WTC11 (cell line): ENCODE measurements around the gene CLBA1. TPM values are rescaled to one million over a fixed set of nuclear protein-coding genes. Genes with fewer than 3 reads are reported as not detected.

Experiments
- ATAC-seq: fragments of 200-7000 bp; cut with Tn5 transposase; 2 replicates; pipeline ENCODE4 v1.10.0; 2021; ENCODE audit warnings: mild to moderate bottlenecking, moderate library complexity
- CTCF ChIA-PET: fragments of 300-600 bp; sonication (Branson Sonifier 250); formaldehyde crosslinking; loops from one replicate; lab custom pipeline; 2021; ENCODE audit warnings: antibody characterized with exemption; lab: Charles Lee
- POLR2A ChIA-PET: fragments of 350-600 bp; sonication (Branson Sonifier 250); formaldehyde crosslinking; loops from one replicate; lab custom pipeline; 2021; ENCODE audit warnings: antibody characterized with exemption; lab: Charles Lee
- DNase-seq: peaks from one replicate; pipeline ENCODE4 v3.0.0; 2021; ENCODE audit warnings: low spot score
- H3K27ac Mint-ChIP-seq: 2 replicates; pipeline ENCODE4 v1.8.0; 2021; ENCODE audit warnings: mixed read lengths
- H3K27me3 Mint-ChIP-seq: 2 replicates; pipeline ENCODE4 v1.8.0; 2021; ENCODE audit warnings: low read depth, mild to moderate bottlenecking, moderate library complexity, mixed read lengths
- H3K36me3 Mint-ChIP-seq: 2 replicates; pipeline ENCODE4 v1.8.0; 2021; ENCODE audit warnings: mixed read lengths
- H3K4me1 Mint-ChIP-seq: 2 replicates; pipeline ENCODE4 v1.8.0; 2022; ENCODE audit warnings: mixed read lengths
- H3K4me3 Mint-ChIP-seq: 2 replicates; pipeline ENCODE4 v1.8.0; 2021; ENCODE audit warnings: mild to moderate bottlenecking, moderate library complexity, mixed read lengths
- H3K9me3 Mint-ChIP-seq: 2 replicates; pipeline ENCODE4 v1.8.0; 2021; ENCODE audit warnings: mixed read lengths
- CREB1 ChIP-seq: sonication (generic); formaldehyde crosslinking; IDR thresholded peaks from 2 replicates; pipeline ENCODE4 v1.8.0; 2023; ENCODE audit warnings: mild to moderate bottlenecking, missing genetic modification reagents
- E2F4 ChIP-seq: sonication (generic); formaldehyde crosslinking; IDR thresholded peaks from 2 replicates; pipeline ENCODE4 v1.8.1; 2022; ENCODE audit warnings: low read depth, mild to moderate bottlenecking, moderate library complexity, missing genetic modification reagents, borderline replicate concordance
- ELF4 ChIP-seq: sonication (generic); formaldehyde crosslinking; IDR thresholded peaks from 2 replicates; pipeline ENCODE4 v1.8.1; 2022; ENCODE audit warnings: low read depth, mild to moderate bottlenecking, moderate library complexity, missing genetic modification reagents
- FOXJ3 ChIP-seq: sonication (generic); formaldehyde crosslinking; IDR thresholded peaks from 2 replicates; pipeline ENCODE4 v1.9.0; 2021; ENCODE audit warnings: missing genetic modification reagents, mild to moderate bottlenecking, borderline replicate concordance
- HMGXB4 ChIP-seq: sonication (generic); formaldehyde crosslinking; IDR thresholded peaks from 2 replicates; pipeline ENCODE4 v1.8.1; 2023; ENCODE audit warnings: mild to moderate bottlenecking, moderate library complexity, missing genetic modification reagents
- JAZF1 ChIP-seq: fragments of 250-450 bp; sonication (Bioruptor Pico); IDR thresholded peaks from 2 replicates; pipeline ENCODE4 v1.9.0; 2021; ENCODE audit warnings: moderate library complexity, mild to moderate bottlenecking, inconsistent platforms
- ZBTB21 ChIP-seq: sonication (generic); formaldehyde crosslinking; IDR thresholded peaks from 2 replicates; pipeline ENCODE4 v1.8.1; 2023; ENCODE audit warnings: mild to moderate bottlenecking, missing genetic modification reagents, borderline replicate concordance
- ZNF232 ChIP-seq: sonication (generic); formaldehyde crosslinking; IDR thresholded peaks from 2 replicates; pipeline ENCODE4 v1.8.0; 2022; ENCODE audit warnings: mild to moderate bottlenecking, missing genetic modification reagents
- total RNA-seq: library from RNA; stranded (reverse); gene quantifications from 3 replicates; pipeline ENCODE4 v1.2.3, GENCODE V29; 2021
- TF ChIP-seq, protein P1 (sequence below): sonication (generic); formaldehyde crosslinking; IDR thresholded peaks from 2 replicates; pipeline ENCODE4 v1.8.0; 2023; ENCODE audit warnings: missing genetic modification reagents, mild to moderate bottlenecking, borderline replicate concordance
- TF ChIP-seq, protein P2 (sequence below): sonication (generic); formaldehyde crosslinking; IDR thresholded peaks from 2 replicates; pipeline ENCODE4 v1.8.0; 2022; ENCODE audit warnings: missing genetic modification reagents

Gene CLBA1
- total RNA-seq, 1 experiment from 2014 or later = 3.8 TPM

- ATAC-seq = no peak
- Mint-ChIP-seq H3K27ac (peak overlapping the region; percentile 85), H3K4me1 (no peaks in the 10 kb centered on the region)
Measured at GRCh38 chr14:105006831-105007592, 21.4 kb downstream of the CLBA1 start.

DNA sequence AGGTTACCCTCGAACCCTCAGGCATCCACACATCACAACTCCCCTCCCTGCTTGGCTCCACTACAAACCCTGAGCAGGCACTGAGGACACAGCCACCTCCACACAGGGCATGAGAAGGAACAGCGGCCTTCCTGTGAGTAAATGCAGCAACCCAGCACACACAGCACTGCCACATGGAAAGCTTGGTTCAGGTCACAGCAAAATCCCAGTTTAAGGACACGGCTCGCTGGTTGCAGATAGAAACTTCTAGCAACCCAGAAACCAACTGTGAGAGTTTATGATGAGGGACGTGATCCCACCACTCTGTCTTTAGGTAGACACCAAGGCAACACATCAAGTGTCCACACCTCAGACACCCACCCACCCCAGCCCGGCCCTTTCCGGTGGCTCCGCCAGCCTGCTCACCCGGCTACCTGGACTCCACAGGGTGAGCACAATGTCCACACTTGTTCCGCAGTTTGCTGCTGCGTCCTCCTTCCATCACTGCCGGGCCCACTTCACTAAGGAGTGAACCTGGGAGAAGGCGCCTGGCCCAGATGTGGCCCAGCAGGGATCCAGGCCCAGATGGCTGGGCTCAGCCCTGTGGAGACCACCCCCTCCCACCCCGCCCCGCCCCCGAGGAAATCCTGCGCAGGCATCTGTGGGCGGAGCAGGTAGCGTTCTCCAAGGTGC, 22.1 kb downstream of the CLBA1 start:
- H3K4me1 Mint-ChIP-seq = no peaks in the 10 kb centered on the region
- TF ChIP-seq, protein P1, sequence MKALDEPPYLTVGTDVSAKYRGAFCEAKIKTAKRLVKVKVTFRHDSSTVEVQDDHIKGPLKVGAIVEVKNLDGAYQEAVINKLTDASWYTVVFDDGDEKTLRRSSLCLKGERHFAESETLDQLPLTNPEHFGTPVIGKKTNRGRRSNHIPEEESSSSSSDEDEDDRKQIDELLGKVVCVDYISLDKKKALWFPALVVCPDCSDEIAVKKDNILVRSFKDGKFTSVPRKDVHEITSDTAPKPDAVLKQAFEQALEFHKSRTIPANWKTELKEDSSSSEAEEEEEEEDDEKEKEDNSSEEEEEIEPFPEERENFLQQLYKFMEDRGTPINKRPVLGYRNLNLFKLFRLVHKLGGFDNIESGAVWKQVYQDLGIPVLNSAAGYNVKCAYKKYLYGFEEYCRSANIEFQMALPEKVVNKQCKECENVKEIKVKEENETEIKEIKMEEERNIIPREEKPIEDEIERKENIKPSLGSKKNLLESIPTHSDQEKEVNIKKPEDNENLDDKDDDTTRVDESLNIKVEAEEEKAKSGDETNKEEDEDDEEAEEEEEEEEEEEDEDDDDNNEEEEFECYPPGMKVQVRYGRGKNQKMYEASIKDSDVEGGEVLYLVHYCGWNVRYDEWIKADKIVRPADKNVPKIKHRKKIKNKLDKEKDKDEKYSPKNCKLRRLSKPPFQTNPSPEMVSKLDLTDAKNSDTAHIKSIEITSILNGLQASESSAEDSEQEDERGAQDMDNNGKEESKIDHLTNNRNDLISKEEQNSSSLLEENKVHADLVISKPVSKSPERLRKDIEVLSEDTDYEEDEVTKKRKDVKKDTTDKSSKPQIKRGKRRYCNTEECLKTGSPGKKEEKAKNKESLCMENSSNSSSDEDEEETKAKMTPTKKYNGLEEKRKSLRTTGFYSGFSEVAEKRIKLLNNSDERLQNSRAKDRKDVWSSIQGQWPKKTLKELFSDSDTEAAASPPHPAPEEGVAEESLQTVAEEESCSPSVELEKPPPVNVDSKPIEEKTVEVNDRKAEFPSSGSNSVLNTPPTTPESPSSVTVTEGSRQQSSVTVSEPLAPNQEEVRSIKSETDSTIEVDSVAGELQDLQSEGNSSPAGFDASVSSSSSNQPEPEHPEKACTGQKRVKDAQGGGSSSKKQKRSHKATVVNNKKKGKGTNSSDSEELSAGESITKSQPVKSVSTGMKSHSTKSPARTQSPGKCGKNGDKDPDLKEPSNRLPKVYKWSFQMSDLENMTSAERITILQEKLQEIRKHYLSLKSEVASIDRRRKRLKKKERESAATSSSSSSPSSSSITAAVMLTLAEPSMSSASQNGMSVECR (CRISPR knock-in tag) = no peak
- TF ChIP-seq FOXJ3 (CRISPR knock-in tag) (no peak), HMGXB4 (no peak), E2F4 (no peak)

More at GRCh38 chr14:105006831-105007592, 21.4 kb downstream of the CLBA1 start:
- POLR2A ChIA-PET = no interaction called here
- DNase-seq = no peak
- CTCF ChIA-PET = interaction anchor here (1.3 kb wide), 1 partner anchor 32 kb away, joined by 5 read pairs; no protein-coding TSS in a partner anchor
- Mint-ChIP-seq H3K36me3 (peaks cover 21% of the 10 kb centered on the region), H3K9me3 (no peaks in the 10 kb centered on the region), H3K4me3 (no peak overlapping the region), H3K27me3 (no peaks in the 10 kb centered on the region)
- TF ChIP-seq E2F4 (no peak), JAZF1 (CRISPR knock-in tag) (no peak), CREB1 (CRISPR knock-in tag) (no peak), ZNF232 (CRISPR knock-in tag) (no peak), ELF4 (CRISPR knock-in tag) (no peak), ZBTB21 (CRISPR knock-in tag) (no peak)
- TF ChIP-seq, protein P2, sequence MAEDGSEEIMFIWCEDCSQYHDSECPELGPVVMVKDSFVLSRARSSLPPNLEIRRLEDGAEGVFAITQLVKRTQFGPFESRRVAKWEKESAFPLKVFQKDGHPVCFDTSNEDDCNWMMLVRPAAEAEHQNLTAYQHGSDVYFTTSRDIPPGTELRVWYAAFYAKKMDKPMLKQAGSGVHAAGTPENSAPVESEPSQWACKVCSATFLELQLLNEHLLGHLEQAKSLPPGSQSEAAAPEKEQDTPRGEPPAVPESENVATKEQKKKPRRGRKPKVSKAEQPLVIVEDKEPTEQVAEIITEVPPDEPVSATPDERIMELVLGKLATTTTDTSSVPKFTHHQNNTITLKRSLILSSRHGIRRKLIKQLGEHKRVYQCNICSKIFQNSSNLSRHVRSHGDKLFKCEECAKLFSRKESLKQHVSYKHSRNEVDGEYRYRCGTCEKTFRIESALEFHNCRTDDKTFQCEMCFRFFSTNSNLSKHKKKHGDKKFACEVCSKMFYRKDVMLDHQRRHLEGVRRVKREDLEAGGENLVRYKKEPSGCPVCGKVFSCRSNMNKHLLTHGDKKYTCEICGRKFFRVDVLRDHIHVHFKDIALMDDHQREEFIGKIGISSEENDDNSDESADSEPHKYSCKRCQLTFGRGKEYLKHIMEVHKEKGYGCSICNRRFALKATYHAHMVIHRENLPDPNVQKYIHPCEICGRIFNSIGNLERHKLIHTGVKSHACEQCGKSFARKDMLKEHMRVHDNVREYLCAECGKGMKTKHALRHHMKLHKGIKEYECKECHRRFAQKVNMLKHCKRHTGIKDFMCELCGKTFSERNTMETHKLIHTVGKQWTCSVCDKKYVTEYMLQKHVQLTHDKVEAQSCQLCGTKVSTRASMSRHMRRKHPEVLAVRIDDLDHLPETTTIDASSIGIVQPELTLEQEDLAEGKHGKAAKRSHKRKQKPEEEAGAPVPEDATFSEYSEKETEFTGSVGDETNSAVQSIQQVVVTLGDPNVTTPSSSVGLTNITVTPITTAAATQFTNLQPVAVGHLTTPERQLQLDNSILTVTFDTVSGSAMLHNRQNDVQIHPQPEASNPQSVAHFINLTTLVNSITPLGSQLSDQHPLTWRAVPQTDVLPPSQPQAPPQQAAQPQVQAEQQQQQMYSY (CRISPR knock-in tag) = no peak
- TF ChIP-seq, protein P1 (CRISPR knock-in tag) = no peak

More for the DNA sequence above, 22.1 kb downstream of the CLBA1 start:
- ChIA-PET CTCF (no interaction called here), POLR2A (no interaction called here)
- Mint-ChIP-seq H3K27ac (peak overlapping the region; percentile 72; the same call in 1 of the 2 replicates), H3K4me3 (no peak overlapping the region), H3K36me3 (peaks cover 21% of the 10 kb centered on the region), H3K27me3 (no peaks in the 10 kb centered on the region), H3K9me3 (no peaks in the 10 kb centered on the region)
- ATAC-seq = no peak
- DNase-seq = no peak
